NK-92 treated with Interleukin-12 subunit alpha and Interleukin-12 subunit beta, amount 100 ng/mL, for 24 hours (cell line): ENCODE results near the gene CBARP.

Experiments
- DNase-seq: peaks from one replicate; lab custom pipeline; 2025; lab: John Stamatoyannopoulos, UW

CBARP gene

DNA sequence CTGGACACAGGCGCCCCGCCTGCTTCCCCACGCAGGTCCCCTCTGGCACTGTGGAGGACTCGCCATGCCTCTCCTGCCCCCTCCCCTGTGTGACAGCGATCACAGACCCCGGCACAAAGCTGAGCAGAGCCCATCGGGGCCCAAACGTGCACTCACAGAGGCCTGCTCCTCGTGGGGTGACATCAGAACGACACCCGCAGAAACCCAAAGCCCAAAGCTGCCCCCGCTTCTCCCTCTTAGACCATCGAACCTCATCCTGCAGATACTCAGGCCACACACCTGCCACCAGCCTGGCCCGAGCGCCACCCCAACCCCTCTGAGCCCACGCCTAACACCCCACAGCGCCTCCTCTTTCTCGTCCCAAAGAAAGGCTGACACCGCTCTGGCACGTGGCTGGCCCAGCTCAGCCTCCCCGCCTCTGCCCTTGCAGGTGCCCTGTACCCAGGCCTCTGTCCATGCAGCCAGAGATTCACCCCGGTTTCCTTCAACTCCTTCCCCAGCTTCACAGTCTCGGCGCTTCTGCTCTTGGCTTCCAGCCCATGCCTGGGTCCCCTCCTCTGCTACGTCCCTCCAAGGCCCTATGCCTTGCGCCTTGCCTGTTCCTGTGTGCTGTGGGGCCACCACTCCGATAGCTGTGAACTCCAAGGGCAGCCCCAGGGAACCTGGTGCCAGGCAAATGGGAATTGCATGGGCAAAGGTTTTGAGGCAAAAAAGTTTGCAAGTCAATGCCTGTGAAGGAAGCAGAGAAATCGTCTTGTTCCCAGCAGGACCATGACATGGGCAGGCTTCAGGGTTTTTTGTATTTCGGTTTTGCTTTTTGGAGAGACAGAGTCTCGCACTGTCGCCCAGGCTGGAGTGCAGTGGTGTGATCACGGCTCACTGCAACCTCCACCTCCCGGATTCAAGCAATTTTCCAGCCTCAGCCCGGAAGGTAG is 831 bp upstream of the CBARP start:
- no peak for DNase-seq

DNA sequence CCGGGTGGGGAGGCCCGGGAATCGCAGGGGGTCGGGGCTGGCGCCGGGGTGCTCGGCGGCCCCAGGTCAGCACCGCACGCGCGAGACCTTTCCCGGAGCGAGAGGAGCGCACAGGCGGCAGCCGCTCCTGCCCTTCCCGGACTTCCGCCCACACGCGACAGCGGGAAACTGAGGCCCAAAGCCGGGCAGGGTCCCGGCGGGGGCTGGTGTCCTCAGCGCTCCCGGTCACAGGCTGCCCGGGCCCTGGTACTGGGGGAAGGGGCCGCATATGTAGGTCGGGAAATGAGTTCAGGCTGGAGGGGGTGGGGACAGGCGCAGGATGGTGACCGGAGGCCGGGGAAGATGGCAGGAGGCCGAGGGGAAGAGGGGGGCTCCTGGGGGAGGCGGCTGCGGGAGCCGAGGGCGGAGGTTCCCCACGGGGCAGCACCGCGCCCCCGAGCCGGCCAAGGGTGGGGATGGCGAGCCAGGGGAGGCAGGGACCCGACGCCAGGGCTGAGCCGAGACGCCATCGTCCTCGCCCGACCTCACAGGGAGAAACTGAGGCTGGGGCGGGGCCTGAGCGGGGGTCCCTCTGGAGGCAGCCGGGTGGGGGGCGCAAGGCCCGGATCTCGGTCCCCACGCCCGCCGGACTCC is 662 bp downstream of the CBARP start:
- DNase-seq, result no peak

- no peak for DNase-seq
Observed at GRCh38 chr19:1236576-1236975, 1.2 kb downstream of the CBARP start.

- no peak for DNase-seq
Observed at GRCh38 chr19:1235625-1236538, 1.9 kb downstream of the CBARP start.

DNA sequence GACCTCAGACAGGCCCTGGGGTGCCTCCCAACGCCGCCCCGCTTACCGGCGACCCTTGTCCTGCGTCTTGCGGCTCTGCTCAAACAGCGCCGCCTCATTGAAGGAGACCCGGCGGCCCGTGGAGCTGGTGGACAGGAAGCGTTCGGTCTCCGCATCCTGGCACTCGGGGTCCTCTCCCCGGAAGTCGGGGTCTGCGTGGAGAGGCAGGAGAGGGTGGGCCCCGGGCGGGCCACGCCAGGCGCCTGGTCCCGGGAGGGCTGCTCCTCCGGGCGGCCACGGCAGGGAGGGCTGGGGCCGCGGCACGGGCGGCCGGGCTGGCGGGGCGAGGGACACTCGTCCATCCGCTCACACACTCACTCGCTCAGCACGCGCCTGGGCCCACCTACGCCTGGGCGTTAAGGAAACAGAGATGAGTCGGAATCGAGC is 2.8 kb downstream of the CBARP start:
- no peak for DNase-seq

- DNase-seq, result no peak
Observed at GRCh38 chr19:1234051-1234954, 3.5 kb downstream of the CBARP start.

DNA sequence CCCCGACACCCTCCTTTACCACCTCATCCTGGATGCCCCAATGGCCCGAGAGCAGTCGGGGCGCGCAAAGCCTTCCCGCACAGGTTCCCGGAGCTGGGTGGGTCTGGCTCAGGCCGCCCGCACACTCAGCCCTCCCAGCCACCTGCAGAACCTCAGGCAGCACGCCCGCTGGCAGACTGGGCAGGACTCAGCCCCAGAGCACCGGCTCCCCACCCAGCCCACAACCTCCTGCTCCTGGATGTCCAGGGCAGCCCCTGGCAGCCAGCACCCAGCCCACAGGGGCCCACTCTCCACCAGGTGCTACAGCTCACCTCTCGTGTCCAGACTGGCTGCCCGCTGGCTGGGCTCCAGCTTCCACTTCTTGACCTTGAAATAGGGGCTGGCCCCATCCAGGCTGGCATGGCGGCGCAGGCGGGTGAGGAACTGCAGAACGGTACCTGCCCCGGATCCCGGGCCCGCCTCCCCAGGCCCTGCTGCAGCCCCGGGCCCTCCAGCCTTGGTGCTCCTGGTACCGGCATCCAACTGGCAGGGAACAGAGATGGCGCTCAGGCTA is 4.6 kb downstream of the CBARP start:
- DNase-seq, result no peak

DNA sequence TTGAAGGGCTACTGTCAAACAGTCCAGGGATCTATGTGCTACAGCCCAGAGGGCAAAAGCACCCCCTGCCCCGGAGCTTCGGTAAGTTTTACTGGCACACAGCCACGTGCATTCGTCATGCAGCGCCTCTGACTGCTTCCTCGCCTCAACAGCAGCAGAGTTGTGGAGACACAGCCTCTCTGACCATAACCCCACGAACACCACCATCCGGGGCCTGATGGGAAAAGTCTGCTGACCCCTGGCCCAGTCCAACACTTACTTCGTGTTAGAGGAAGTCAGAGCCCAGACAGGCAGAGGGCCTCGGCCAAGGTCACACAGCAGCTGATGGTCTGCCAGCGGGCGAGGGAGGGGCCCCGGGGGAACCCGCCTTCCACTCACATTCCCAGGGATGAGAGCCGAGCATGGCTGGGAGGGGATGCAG is 5.1 kb downstream of the CBARP start:
- no peak for DNase-seq

GRCh38 chr19:1231729-1232637 is 5.8 kb downstream of the CBARP start:
- no peak for DNase-seq

GRCh38 chr19:1230783-1231489 is 6.9 kb downstream of the CBARP start:
- DNase-seq, result no peak

- no peak for DNase-seq
Observed at GRCh38 chr19:1229924-1230782, 7.7 kb downstream of the CBARP start.

GRCh38 chr19:1229056-1229923 is 8.5 kb downstream of the CBARP start:
- no peak for DNase-seq

DNA sequence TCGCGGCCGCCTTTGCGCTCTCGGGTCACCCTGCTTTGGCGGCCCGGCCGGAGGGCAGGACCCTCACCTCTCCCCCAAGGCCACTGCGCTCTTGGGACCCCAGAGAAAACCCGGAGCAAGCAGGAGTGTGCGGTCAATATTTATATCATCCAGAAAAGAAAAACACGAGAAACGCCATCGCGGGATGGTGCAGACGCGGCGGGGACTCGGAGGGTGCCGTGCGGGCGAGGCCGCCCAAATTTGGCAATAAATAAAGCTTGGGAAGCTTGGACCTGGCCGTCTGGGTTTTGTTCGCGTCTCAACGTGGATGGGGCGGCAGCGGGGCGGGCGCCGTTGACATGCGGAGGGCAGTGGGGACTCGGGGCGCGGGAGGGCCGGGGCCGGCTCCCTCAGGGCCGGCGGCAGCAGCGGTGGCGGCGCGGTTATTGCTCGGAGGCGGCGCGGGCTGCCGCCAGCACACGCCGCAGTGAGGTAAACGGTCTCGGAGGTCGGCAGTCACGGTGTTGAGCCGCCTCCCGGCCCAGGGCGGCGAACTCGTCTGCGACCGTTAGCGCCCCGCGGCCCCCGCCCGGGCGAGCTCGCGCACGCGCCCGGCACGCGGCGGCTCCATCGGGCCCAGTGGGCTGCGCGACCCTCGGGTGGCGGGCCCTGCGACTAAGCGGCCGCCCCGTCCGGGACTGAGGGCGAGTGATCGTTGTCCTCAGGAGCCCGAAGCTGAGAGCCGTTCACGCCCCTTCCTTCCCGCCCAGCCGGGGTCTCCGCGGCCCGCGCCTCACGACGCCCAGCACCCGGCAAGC is 9.4 kb downstream of the CBARP start:
- DNase-seq, result no peak

- DNase-seq, result no peak
Observed at GRCh38 chr19:1227304-1228054, 10.3 kb downstream of the CBARP start.

- DNase-seq, result no peak
Observed at GRCh38 chr19:1226522-1227303, 11.1 kb downstream of the CBARP start.
